Stimulated activated naive B cell treated with anti-CD40 and anti-IgM and Interleukin-4, amounts not matched to agents 10 μg/mL and 1 μg/mL and 100 μg/mL, for 72 hours (primary cell): ENCODE results near the gene PARP2.

ENCODE experiments used
- ATAC-seq, 2 donors: fragments of 150-1000 bp; cut with Tn5 transposase; replicated peaks; 2 replicates each; pipeline ENCODE4 v1.10.0; 2021; ENCODE audit warnings: moderate library complexity in 1 of 2
- DNase-seq: peaks from one replicate; pipeline ENCODE4 v3.0.0; 2021
- H3K27ac Mint-ChIP-seq: one replicate; pipeline ENCODE4 v1.8.0; 2022; ENCODE audit warnings: mild to moderate bottlenecking, mixed read lengths
- H3K27me3 Mint-ChIP-seq, 2 donors: one replicate each; pipeline ENCODE4 v1.8.0; 2022; ENCODE audit warnings: mixed read lengths in 2 of 2
- H3K36me3 Mint-ChIP-seq, 2 donors: one replicate each; pipeline ENCODE4 v1.8.0; 2022; ENCODE audit warnings: mixed read lengths in 2 of 2, mild to moderate bottlenecking in 1 of 2
- H3K4me1 Mint-ChIP-seq, 2 donors: one replicate each; pipeline ENCODE4 v1.8.0; 2022; ENCODE audit warnings: mixed read lengths in 2 of 2, mild to moderate bottlenecking in 1 of 2
- H3K4me3 Mint-ChIP-seq, 2 donors: one replicate each; pipeline ENCODE4 v1.8.0; 2022; ENCODE audit warnings: mild to moderate bottlenecking in 2 of 2, mixed read lengths in 2 of 2, moderate library complexity in 1 of 2
- H3K9me3 Mint-ChIP-seq, 2 donors: one replicate each; pipeline ENCODE4 v1.8.0; 2022; ENCODE audit warnings: mixed read lengths in 2 of 2, mild to moderate bottlenecking in 1 of 2

PARP2 gene

GRCh38 chr14:20375471-20375870 lies 32.0 kb downstream of the PARP2 start:
- H3K9me3 Mint-ChIP-seq: no peaks in the 10 kb centered on the region
- peaks cover 0 to 1% of the 10 kb centered on the region in 2 donors for H3K4me1 Mint-ChIP-seq
- no peak overlapping the region for H3K4me3 Mint-ChIP-seq
- peak overlapping the region; percentile 73 for H3K27ac Mint-ChIP-seq
- ATAC-seq (no peak), DNase-seq (no peak)
- no peaks in the 10 kb centered on the region for H3K27me3 Mint-ChIP-seq
- H3K36me3 Mint-ChIP-seq: peaks cover 60 to 84% of the 10 kb centered on the region in 2 donors

- Mint-ChIP-seq H3K36me3 (peaks cover 59 to 83% of the 10 kb centered on the region in 2 donors), H3K27me3 (no peaks in the 10 kb centered on the region), H3K4me1 (peaks cover 0 to 1% of the 10 kb centered on the region in 2 donors), H3K9me3 (no peaks in the 10 kb centered on the region), H3K27ac (peak overlapping the region; percentile 44), H3K4me3 (no peak overlapping the region)
- DNase-seq (no peak), ATAC-seq (no peak)
Measured at GRCh38 chr14:20376071-20376588, 32.7 kb downstream of the PARP2 start.

- H3K4me1 Mint-ChIP-seq: peaks cover 0 to 1% of the 10 kb centered on the region in 2 donors
- ATAC-seq (no peak), DNase-seq (no peak)
- no peak overlapping the region for H3K4me3 Mint-ChIP-seq
- no peaks in the 10 kb centered on the region for H3K9me3 Mint-ChIP-seq
- H3K27me3 Mint-ChIP-seq: no peaks in the 10 kb centered on the region
- peaks cover 63 to 77% of the 10 kb centered on the region in 2 donors for H3K36me3 Mint-ChIP-seq
- H3K27ac Mint-ChIP-seq: no peak overlapping the region
Measured at GRCh38 chr14:20377171-20377570, 33.7 kb downstream of the PARP2 start.

GRCh38 chr14:20379743-20380142 lies 36.3 kb downstream of the PARP2 start:
- Mint-ChIP-seq H3K27ac (no peak overlapping the region), H3K4me3 (no peak overlapping the region), H3K9me3 (no peaks in the 10 kb centered on the region), H3K27me3 (no peaks in the 10 kb centered on the region), H3K4me1 (peaks cover 0 to 3% of the 10 kb centered on the region in 2 donors), H3K36me3 (peaks cover 63 to 78% of the 10 kb centered on the region in 2 donors)
- ATAC-seq (no peak), DNase-seq (no peak)

- H3K4me1 Mint-ChIP-seq: peaks cover 0 to 3% of the 10 kb centered on the region in 2 donors
- H3K27me3 Mint-ChIP-seq: no peaks in the 10 kb centered on the region
- H3K4me3 Mint-ChIP-seq: no peak overlapping the region
- DNase-seq: no peak
- no peak for ATAC-seq
- no peak overlapping the region for H3K27ac Mint-ChIP-seq
- peaks cover 59 to 73% of the 10 kb centered on the region in 2 donors for H3K36me3 Mint-ChIP-seq
- H3K9me3 Mint-ChIP-seq: no peaks in the 10 kb centered on the region
Measured at GRCh38 chr14:20380681-20381080, 37.2 kb downstream of the PARP2 start.

GRCh38 chr14:20381341-20381740 lies 37.9 kb downstream of the PARP2 start:
- ATAC-seq (no peak), DNase-seq (no peak)
- Mint-ChIP-seq H3K36me3 (peaks cover 58 to 72% of the 10 kb centered on the region in 2 donors), H3K9me3 (no peaks in the 10 kb centered on the region), H3K4me3 (no peak overlapping the region), H3K27ac (no peak overlapping the region), H3K4me1 (peaks cover 0 to 3% of the 10 kb centered on the region in 2 donors), H3K27me3 (no peaks in the 10 kb centered on the region)

GRCh38 chr14:20382526-20382925 lies 39.1 kb downstream of the PARP2 start:
- DNase-seq: no peak
- no peaks in the 10 kb centered on the region for H3K9me3 Mint-ChIP-seq
- no peak for ATAC-seq
- H3K27me3 Mint-ChIP-seq: no peaks in the 10 kb centered on the region
- peaks cover 1 to 3% of the 10 kb centered on the region in 2 donors for H3K4me1 Mint-ChIP-seq
- peaks cover 59 to 69% of the 10 kb centered on the region in 2 donors for H3K36me3 Mint-ChIP-seq
- no peak overlapping the region for H3K4me3 Mint-ChIP-seq
- peak overlapping the region; percentile 65 for H3K27ac Mint-ChIP-seq

GRCh38 chr14:20383032-20383431 lies 39.6 kb downstream of the PARP2 start:
- H3K36me3 Mint-ChIP-seq: peaks cover 59 to 69% of the 10 kb centered on the region in 2 donors
- H3K4me1 Mint-ChIP-seq: peaks cover 6% of the 10 kb centered on the region in 2 donors

GRCh38 chr14:20383636-20384035 lies 40.2 kb downstream of the PARP2 start:
- H3K9me3 Mint-ChIP-seq: no peaks in the 10 kb centered on the region
- no peaks in the 10 kb centered on the region for H3K27me3 Mint-ChIP-seq
- H3K27ac Mint-ChIP-seq: no peak overlapping the region
- peaks cover 62 to 71% of the 10 kb centered on the region in 2 donors for H3K36me3 Mint-ChIP-seq
- ATAC-seq (no peak), DNase-seq (no peak)
- H3K4me1 Mint-ChIP-seq: peaks cover 6 to 9% of the 10 kb centered on the region in 2 donors
- H3K4me3 Mint-ChIP-seq: no peak overlapping the region

More at GRCh38 chr14:20383032-20383431, 39.6 kb downstream of the PARP2 start:
- DNase-seq (no peak), ATAC-seq (no peak)
- H3K27me3 Mint-ChIP-seq: no peaks in the 10 kb centered on the region
- no peak overlapping the region for H3K4me3 Mint-ChIP-seq
- no peaks in the 10 kb centered on the region for H3K9me3 Mint-ChIP-seq
- no peak overlapping the region for H3K27ac Mint-ChIP-seq

GRCh38 chr14:20384321-20384720 lies 40.9 kb downstream of the PARP2 start:
- ATAC-seq (no peak), DNase-seq (no peak)
- Mint-ChIP-seq H3K4me3 (no peak overlapping the region), H3K27ac (no peak overlapping the region), H3K27me3 (no peaks in the 10 kb centered on the region), H3K36me3 (peaks cover 64 to 72% of the 10 kb centered on the region in 2 donors), H3K4me1 (peaks cover 6 to 9% of the 10 kb centered on the region in 2 donors), H3K9me3 (no peaks in the 10 kb centered on the region)

GRCh38 chr14:20384886-20385285 lies 41.5 kb downstream of the PARP2 start:
- no peaks in the 10 kb centered on the region for H3K27me3 Mint-ChIP-seq
- DNase-seq (no peak), ATAC-seq (no peak)
- H3K36me3 Mint-ChIP-seq: peaks cover 67 to 73% of the 10 kb centered on the region in 2 donors
- H3K4me1 Mint-ChIP-seq: peaks cover 6 to 9% of the 10 kb centered on the region in 2 donors
- H3K4me3 Mint-ChIP-seq: no peak overlapping the region
- no peaks in the 10 kb centered on the region for H3K9me3 Mint-ChIP-seq
- no peak overlapping the region for H3K27ac Mint-ChIP-seq

- Mint-ChIP-seq H3K4me1 (peaks cover 6 to 9% of the 10 kb centered on the region in 2 donors), H3K9me3 (no peaks in the 10 kb centered on the region), H3K27me3 (no peaks in the 10 kb centered on the region), H3K27ac (peak overlapping the region; percentile 65), H3K36me3 (peaks cover 64 to 66% of the 10 kb centered on the region in 2 donors), H3K4me3 (no peak overlapping the region)
- ATAC-seq: no peak
- DNase-seq: no peak
Measured at GRCh38 chr14:20386276-20386855, 42.9 kb downstream of the PARP2 start.

GRCh38 chr14:20387576-20387975 lies 44.1 kb downstream of the PARP2 start:
- Mint-ChIP-seq H3K9me3 (no peaks in the 10 kb centered on the region), H3K27ac (peak overlapping the region; percentile 20), H3K4me1 (peaks cover 6 to 9% of the 10 kb centered on the region in 2 donors), H3K4me3 (no peak overlapping the region), H3K27me3 (no peaks in the 10 kb centered on the region), H3K36me3 (peaks cover 60 to 66% of the 10 kb centered on the region in 2 donors)
- ATAC-seq (peak; percentile 85 to 90), DNase-seq (peak; percentile 14)

GRCh38 chr14:20388159-20388558 lies 44.7 kb downstream of the PARP2 start:
- H3K4me3 Mint-ChIP-seq: no peak overlapping the region
- H3K9me3 Mint-ChIP-seq: no peaks in the 10 kb centered on the region
- peaks cover 63 to 64% of the 10 kb centered on the region in 2 donors for H3K36me3 Mint-ChIP-seq
- peaks cover 6 to 9% of the 10 kb centered on the region in 2 donors for H3K4me1 Mint-ChIP-seq
- DNase-seq (no peak), ATAC-seq (no peak)
- H3K27ac Mint-ChIP-seq: no peak overlapping the region
- no peaks in the 10 kb centered on the region for H3K27me3 Mint-ChIP-seq

GRCh38 chr14:20391505-20391904 lies 48.1 kb downstream of the PARP2 start:
- H3K27me3 Mint-ChIP-seq: no peaks in the 10 kb centered on the region
- no peak overlapping the region for H3K27ac Mint-ChIP-seq
- H3K4me1 Mint-ChIP-seq: peaks cover 9 to 10% of the 10 kb centered on the region in 2 donors
- no peak for DNase-seq
- H3K36me3 Mint-ChIP-seq: peaks cover 60 to 65% of the 10 kb centered on the region in 2 donors
- no peaks in the 10 kb centered on the region for H3K9me3 Mint-ChIP-seq
- no peak for ATAC-seq
- no peak overlapping the region for H3K4me3 Mint-ChIP-seq
